LNCaP clone FGC (cell line): ENCODE data around the gene TMEM116.
"Not testable (repeated sequence)": the region's sequence is repeated elsewhere in the genome, so short reads cannot be mapped to it uniquely, and the experiment has no call there.

Experiments
- DNase-seq: peaks from one replicate; pipeline ENCODE4 v3.0.0-alpha.2; 2011; ENCODE audit warnings: low read depth
- H3K4me3 ChIP-seq: 2 replicates; pipeline ENCODE4 v1.5.1; 2011; ENCODE audit warnings: mild to moderate bottlenecking, low read depth, low read length, control low read depth
- TF ChIP-seq, protein P1 (sequence below): IDR thresholded peaks from 2 replicates; pipeline ENCODE4 v1.5.1; 2012; ENCODE audit warnings: mild to moderate bottlenecking; ENCODE audit not compliant: control insufficient read depth, insufficient read depth; ENCODE audit errors: extremely low read depth

The TMEM116 gene

DNA sequence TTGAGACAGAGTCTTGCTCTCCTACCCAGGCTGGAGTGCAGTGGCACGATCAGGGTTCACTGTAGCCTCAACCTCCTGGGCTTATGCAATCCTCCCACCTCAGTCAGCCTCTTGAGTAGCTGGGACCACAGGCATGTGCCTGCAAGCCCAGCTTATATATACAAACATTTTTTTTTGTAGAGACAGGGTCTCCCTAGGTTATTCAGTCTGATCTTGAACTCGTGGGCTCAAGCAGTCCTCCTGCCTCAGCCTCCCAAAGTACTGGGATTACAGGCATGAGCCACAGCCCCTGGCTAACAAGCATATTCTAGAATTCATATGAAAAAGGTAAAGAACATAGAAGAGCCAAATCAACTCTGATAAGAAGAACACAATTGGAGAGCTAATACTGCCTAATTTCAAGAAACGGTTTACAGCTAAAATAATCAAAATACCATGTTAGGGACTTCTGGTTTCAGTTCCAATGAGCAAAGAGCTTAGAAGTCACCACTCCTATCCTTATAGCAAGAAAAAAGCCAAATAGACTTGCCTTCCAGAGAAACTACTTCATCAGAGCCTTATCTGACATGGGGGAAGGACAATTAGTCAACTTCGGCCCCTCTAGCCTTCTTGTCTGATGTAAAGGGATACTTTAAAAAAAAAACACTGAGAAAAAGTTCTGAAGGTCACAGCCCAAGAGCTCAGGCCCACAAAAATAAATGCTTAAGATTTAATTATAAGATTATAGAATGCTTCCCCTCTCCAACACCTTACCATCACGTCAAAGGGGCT lies 37.6 kb downstream of the TMEM116 start:
- H3K4me3 ChIP-seq: no peak overlapping the region
- no peak for DNase-seq
- TF ChIP-seq, protein P1, sequence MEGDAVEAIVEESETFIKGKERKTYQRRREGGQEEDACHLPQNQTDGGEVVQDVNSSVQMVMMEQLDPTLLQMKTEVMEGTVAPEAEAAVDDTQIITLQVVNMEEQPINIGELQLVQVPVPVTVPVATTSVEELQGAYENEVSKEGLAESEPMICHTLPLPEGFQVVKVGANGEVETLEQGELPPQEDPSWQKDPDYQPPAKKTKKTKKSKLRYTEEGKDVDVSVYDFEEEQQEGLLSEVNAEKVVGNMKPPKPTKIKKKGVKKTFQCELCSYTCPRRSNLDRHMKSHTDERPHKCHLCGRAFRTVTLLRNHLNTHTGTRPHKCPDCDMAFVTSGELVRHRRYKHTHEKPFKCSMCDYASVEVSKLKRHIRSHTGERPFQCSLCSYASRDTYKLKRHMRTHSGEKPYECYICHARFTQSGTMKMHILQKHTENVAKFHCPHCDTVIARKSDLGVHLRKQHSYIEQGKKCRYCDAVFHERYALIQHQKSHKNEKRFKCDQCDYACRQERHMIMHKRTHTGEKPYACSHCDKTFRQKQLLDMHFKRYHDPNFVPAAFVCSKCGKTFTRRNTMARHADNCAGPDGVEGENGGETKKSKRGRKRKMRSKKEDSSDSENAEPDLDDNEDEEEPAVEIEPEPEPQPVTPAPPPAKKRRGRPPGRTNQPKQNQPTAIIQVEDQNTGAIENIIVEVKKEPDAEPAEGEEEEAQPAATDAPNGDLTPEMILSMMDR: no peak

DNA sequence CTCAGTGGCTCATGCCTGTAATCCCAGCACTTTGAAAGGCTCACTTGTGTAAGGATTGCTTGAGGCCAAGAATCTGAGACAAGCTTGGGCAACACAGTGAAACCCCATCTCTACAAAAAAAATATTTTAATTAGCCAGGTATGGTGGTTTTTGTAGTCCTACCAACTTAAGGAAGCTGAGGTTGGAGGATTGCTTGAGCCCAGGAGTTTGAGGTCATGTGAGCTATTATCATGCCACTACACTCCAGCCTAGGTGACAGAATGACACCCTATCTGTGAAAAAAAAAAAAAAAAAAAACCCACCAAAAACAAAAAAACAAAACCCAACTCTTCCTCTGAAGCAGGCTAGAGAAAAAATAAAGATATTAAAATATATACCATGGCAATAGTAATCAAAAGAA lies 41.2 kb downstream of the TMEM116 start:
- no peak for DNase-seq
- TF ChIP-seq, protein P1: no peak
- H3K4me3 ChIP-seq: no peak overlapping the region

DNA sequence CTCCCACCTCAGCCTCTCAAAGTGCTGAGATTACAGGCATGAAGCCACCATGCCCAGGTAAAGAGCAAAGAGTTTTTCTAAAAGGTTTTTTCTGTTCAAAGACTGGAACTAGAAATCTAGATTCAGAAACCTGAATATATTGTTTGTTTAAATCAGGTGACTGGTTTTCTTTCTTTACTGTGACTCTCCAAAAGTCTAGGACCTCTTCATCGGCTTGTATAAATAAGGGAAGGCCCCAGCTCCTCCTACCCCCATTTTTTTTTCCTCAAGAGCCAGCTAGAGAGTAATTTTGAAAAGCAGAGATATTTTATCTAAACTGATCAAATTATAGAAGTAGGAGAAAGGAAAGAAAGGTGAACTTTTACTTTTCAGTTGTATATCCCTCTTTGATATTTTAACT lies 48.0 kb downstream of the TMEM116 start:
- no peak for DNase-seq
- TF ChIP-seq, protein P1: no peak
- no peak overlapping the region for H3K4me3 ChIP-seq

DNA sequence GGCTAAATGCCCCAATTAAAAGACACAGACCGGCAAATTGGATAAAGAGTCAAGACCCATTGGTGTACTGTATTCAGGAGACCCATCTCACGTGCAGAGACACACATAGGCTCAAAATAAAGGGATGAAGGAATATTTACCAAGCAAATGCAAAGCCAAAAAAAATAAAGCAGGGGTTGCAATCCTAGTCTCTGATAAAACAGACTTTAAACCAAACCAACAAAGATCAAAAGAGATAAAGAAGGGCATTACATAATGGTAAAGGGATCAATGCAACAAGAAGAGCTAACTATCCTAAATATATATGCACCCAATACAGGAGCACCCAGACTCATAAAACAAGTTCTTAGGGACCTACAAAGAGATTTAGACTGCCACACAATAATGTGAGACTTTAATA lies 53.4 kb downstream of the TMEM116 start:
- not testable (repeated sequence) for H3K4me3 ChIP-seq, DNase-seq

DNA sequence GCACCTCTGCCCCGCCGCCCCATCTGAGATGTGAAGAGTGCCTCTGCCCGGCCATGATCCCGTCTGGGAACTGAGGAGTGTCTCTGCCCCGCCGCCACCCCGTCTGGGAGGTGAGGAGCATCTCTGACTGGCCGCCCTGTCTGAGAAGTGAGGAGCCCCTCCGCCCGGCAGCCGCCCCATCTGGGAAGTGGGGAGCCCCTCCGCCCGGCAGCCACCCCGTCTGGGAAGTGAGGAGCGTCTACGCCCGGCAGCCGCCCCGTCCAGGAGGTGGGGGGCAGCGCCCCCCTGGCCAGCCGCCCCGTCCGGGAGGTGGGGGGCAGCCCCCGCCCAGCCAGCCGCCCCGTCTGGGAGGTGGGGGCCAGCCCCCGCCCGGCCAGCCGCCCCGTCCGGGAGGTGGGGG lies 55.7 kb downstream of the TMEM116 start:
- DNase-seq, H3K4me3 ChIP-seq: not testable (repeated sequence)

DNA sequence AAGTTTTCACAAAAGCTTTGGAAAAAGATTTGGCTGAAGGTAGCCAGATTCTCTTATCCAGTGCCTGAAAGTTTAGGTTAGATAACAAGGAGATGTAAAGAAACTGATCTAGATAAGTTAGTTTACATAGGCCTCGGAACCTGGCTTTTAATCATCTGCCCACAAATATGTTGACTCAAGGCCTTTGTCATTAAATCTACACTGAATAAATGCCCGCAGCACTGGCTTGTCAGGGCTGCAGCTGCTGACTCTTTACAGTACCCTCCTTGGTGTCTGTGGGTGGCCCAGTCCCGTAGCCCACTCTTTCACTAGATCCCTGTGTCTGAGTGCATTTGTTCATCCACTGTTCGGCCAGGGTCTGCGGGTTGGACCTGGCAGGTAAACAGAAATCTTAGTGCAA lies 58.0 kb downstream of the TMEM116 start:
- no peak overlapping the region for H3K4me3 ChIP-seq
- TF ChIP-seq, protein P1: no peak
- DNase-seq: no peak

DNA sequence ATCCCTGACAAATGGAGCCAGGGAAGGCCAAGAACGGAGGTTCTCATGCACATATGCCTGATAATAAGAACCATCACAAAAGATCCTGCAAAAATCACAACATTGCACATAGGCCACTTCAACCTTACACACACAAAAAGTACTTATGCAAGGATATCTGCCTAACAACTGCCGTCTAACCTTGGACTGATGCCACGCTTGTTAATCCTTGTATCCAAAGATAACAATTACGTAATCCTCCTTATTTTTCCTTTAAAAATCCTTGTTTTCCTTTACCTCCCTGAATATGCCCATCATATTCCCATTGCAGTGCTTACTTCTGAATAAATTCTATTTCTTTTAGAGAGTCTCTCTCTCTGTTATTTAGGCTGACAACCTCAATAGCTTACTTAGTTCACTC lies 59.5 kb downstream of the TMEM116 start:
- DNase-seq: no peak
- H3K4me3 ChIP-seq: no peak overlapping the region
- TF ChIP-seq, protein P1: no peak

DNA sequence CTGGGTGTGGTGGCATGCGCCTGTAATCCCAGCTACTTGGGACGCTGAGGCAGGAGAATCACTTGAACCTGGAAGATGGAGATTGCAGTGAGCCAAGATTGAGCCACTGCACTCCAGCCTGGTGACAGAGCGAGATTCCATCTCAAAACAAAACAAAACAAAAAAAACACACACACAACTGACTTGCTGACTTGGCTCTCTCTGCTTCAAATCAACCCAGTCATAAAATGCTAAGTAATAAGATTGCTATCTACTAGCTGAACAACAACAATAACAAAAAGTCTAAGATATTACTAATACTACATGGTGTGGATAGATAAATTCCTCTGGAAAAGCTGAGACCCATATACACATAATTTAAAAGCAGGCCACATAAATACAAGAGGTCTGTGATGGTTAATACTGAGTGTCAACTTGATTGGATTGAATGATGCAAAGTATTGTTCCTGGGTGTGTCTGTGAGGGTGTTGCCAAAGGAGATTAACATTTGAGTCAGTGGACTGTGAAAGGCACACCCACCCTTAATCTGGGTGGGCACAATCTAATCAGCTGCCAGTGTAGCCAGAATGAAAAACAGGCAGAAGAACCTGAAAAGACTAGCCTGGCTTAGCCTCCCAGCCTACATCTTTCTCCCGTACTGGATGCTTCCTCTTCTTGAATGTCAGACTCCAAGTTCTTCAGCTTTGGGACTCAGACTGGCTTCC lies 60.7 kb downstream of the TMEM116 start:
- not testable (repeated sequence) for DNase-seq, H3K4me3 ChIP-seq

DNA sequence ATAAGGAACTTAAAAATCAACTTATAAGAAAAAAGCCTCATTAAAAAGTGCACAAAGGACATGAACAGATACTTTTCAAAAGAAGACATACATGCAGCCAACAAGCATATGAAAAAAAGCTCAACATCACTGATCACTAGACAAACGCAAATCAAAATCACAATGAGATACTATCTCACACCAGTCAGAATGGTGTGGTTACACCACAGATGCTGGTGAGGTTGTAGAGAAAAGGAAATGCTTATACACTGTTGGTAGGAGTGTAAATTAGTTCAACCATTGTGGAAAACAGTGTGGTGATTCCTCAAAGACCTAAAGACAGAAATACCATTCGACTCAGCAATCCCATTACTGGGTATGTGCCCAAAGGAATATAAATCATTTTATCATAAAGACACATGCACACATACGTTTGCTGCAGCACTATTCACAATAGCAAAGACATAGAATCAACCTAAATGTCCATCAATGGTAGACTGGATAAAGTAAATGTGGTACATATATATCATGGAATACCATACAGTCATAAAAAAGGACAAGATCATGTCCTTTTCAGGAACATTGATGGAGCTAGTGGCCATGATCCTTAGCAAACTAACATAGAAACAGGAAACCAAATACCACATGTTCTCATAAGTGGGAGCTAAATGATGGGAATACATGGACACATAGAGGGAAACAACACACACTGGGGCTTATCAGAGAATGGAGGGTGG lies 61.8 kb downstream of the TMEM116 start:
- not testable (repeated sequence) for H3K4me3 ChIP-seq, DNase-seq
